Stimulated activated naive B cell treated with anti-CD40 and anti-IgM and Interleukin-4, amounts not matched to agents 10 μg/mL and 1 μg/mL and 100 μg/mL, for 72 hours (primary cell): ENCODE results near the gene MAST4.
"Not testable (repeated sequence)": the region's sequence is repeated elsewhere in the genome, so short reads cannot be mapped to it uniquely, and the experiment has no call there.

Experiments used
- ATAC-seq, 2 donors: fragments of 150-1000 bp; cut with Tn5 transposase; replicated peaks; 2 replicates each; pipeline ENCODE4 v1.10.0; 2021; ENCODE audit warnings: moderate library complexity in 1 of 2
- DNase-seq: peaks from one replicate; pipeline ENCODE4 v3.0.0; 2021
- H3K27ac Mint-ChIP-seq: one replicate; pipeline ENCODE4 v1.8.0; 2022; ENCODE audit warnings: mild to moderate bottlenecking, mixed read lengths
- H3K27me3 Mint-ChIP-seq, 2 donors: one replicate each; pipeline ENCODE4 v1.8.0; 2022; ENCODE audit warnings: mixed read lengths in 2 of 2
- H3K36me3 Mint-ChIP-seq, 2 donors: one replicate each; pipeline ENCODE4 v1.8.0; 2022; ENCODE audit warnings: mixed read lengths in 2 of 2, mild to moderate bottlenecking in 1 of 2
- H3K4me1 Mint-ChIP-seq, 2 donors: one replicate each; pipeline ENCODE4 v1.8.0; 2022; ENCODE audit warnings: mixed read lengths in 2 of 2, mild to moderate bottlenecking in 1 of 2
- H3K4me3 Mint-ChIP-seq, 2 donors: one replicate each; pipeline ENCODE4 v1.8.0; 2022; ENCODE audit warnings: mild to moderate bottlenecking in 2 of 2, mixed read lengths in 2 of 2, moderate library complexity in 1 of 2
- H3K9me3 Mint-ChIP-seq, 2 donors: one replicate each; pipeline ENCODE4 v1.8.0; 2022; ENCODE audit warnings: mixed read lengths in 2 of 2, mild to moderate bottlenecking in 1 of 2

The MAST4 gene

GRCh38 chr5:66671305-66671704 lies 75.1 kb downstream of the MAST4 start:
- H3K9me3 Mint-ChIP-seq: no peaks in the 10 kb centered on the region
- DNase-seq: no peak
- H3K27me3 Mint-ChIP-seq: peaks cover 0 to 4% of the 10 kb centered on the region in 2 donors
- H3K4me1 Mint-ChIP-seq: no peaks in the 10 kb centered on the region
- no peak overlapping the region for H3K4me3 Mint-ChIP-seq
- H3K27ac Mint-ChIP-seq: no peak overlapping the region
- no peak for ATAC-seq
- no peaks in the 10 kb centered on the region for H3K36me3 Mint-ChIP-seq

DNA sequence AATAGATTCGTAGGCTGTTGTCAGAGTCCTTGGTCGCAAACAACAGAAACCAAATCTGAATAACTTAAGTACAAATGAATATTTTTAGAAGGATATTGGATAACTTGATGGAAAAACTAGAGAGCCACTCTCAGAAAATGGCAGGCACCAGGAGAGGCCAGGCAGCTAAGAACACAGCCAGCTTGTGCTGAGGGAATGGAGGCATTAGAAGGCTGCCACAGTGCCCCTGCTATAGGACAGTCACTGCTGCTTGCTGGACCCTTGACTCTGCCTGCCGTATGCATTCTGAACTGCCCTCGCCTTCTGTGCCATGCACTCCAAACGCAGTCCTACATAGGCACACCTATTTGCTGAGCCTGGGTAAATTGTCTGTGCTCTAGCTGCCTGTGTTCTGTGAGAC lies 78.6 kb downstream of the MAST4 start:
- DNase-seq: no peak
- no peaks in the 10 kb centered on the region for H3K36me3 Mint-ChIP-seq
- no peaks in the 10 kb centered on the region for H3K9me3 Mint-ChIP-seq
- H3K27ac Mint-ChIP-seq: no peak overlapping the region
- H3K4me1 Mint-ChIP-seq: no peaks in the 10 kb centered on the region
- no peak for ATAC-seq
- no peaks in the 10 kb centered on the region for H3K27me3 Mint-ChIP-seq
- no peak overlapping the region for H3K4me3 Mint-ChIP-seq

- no peaks in the 10 kb centered on the region for H3K9me3 Mint-ChIP-seq
- no peak overlapping the region for H3K4me3 Mint-ChIP-seq
- no peak for ATAC-seq
- no peaks in the 10 kb centered on the region for H3K36me3 Mint-ChIP-seq
- DNase-seq: no peak
- no peak overlapping the region for H3K27ac Mint-ChIP-seq
- no peaks in the 10 kb centered on the region for H3K4me1 Mint-ChIP-seq
- H3K27me3 Mint-ChIP-seq: no peaks in the 10 kb centered on the region
Measured at GRCh38 chr5:66675406-66675805, 79.2 kb downstream of the MAST4 start.

DNA sequence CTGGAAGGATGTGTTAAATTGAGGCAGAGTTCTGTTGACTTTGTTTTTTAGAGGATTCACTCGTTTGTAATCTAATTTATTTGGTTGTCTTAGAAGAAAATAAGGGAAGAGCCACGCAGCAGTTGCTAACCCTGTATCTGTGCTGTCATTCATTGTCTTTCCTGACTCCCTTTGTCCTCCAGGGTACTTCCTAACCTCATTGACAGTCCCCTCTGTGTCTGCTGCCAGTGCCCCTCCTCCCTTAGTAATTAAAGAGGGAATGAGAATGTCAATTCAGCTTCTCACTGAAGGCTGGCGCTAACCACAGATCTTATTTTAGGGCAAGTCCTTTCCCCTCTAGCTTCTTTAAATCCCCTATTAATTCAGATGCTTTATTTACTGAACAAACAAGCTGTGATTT lies 84.0 kb downstream of the MAST4 start:
- Mint-ChIP-seq H3K27me3 (no peaks in the 10 kb centered on the region), H3K4me3 (no peak overlapping the region), H3K4me1 (no peaks in the 10 kb centered on the region), H3K9me3 (no peaks in the 10 kb centered on the region), H3K36me3 (no peaks in the 10 kb centered on the region), H3K27ac (no peak overlapping the region)
- DNase-seq: no peak
- no peak for ATAC-seq

- DNase-seq: no peak
- Mint-ChIP-seq H3K4me1 (no peaks in the 10 kb centered on the region), H3K27ac (no peak overlapping the region), H3K27me3 (no peaks in the 10 kb centered on the region), H3K4me3 (no peak overlapping the region), H3K36me3 (no peaks in the 10 kb centered on the region), H3K9me3 (no peaks in the 10 kb centered on the region)
- no peak for ATAC-seq
Measured at GRCh38 chr5:66680804-66681203, 84.6 kb downstream of the MAST4 start.

- DNase-seq (no peak), ATAC-seq (no peak)
- H3K4me1 Mint-ChIP-seq: no peaks in the 10 kb centered on the region
- H3K9me3 Mint-ChIP-seq: peaks cover 0 to 2% of the 10 kb centered on the region in 2 donors
- no peak overlapping the region for H3K27ac Mint-ChIP-seq
- no peak overlapping the region for H3K4me3 Mint-ChIP-seq
- no peaks in the 10 kb centered on the region for H3K36me3 Mint-ChIP-seq
- H3K27me3 Mint-ChIP-seq: no peaks in the 10 kb centered on the region
Measured at GRCh38 chr5:66684663-66685062, 88.5 kb downstream of the MAST4 start.

DNA sequence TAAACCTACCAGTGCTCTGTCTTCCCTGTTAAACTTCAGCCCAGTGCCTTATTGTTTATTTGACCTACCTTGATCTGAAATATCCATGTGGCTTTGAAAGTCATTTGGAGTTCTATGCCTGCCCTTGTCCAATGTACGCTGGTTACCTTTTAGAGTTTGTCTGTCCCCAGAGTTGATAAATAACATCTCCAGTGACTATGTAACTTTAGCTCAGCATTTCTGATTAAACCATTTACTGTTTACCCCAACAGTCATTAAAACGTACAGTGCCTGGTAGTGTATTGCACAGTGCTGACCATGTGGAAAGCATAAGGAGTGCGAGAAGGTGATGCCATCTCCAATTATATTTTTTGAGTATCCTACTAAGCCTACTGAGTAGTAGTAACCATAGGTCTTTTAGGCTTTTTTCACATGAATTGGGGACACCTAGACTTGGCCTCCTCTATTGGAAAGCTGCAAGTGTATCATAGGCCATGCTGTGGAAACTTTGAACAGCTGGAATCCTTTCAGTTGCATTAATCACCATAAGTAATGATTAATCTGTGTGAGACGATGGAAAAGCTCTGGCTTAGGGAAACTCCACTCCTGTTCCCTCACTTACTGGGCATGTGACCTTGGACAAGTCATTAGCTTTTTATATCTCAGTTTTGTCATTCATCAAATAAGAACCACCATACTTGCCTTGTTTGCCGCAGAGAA lies 93.5 kb downstream of the MAST4 start:
- peaks cover 0 to 2% of the 10 kb centered on the region in 2 donors for H3K9me3 Mint-ChIP-seq
- no peaks in the 10 kb centered on the region for H3K27me3 Mint-ChIP-seq
- no peak overlapping the region for H3K27ac Mint-ChIP-seq

GRCh38 chr5:66694036-66694435 lies 97.8 kb downstream of the MAST4 start:
- Mint-ChIP-seq H3K4me1 (no peaks in the 10 kb centered on the region), H3K36me3 (no peaks in the 10 kb centered on the region), H3K9me3 (peaks cover 2 to 4% of the 10 kb centered on the region in 2 donors), H3K27ac (no peak overlapping the region), H3K27me3 (peaks cover 0 to 4% of the 10 kb centered on the region in 2 donors), H3K4me3 (no peak overlapping the region)
- ATAC-seq: no peak
- no peak for DNase-seq

More for the DNA sequence above, 93.5 kb downstream of the MAST4 start:
- no peak overlapping the region for H3K4me3 Mint-ChIP-seq
- ATAC-seq (no peak), DNase-seq (no peak)
- H3K36me3 Mint-ChIP-seq: no peaks in the 10 kb centered on the region
- H3K4me1 Mint-ChIP-seq: no peaks in the 10 kb centered on the region

DNA sequence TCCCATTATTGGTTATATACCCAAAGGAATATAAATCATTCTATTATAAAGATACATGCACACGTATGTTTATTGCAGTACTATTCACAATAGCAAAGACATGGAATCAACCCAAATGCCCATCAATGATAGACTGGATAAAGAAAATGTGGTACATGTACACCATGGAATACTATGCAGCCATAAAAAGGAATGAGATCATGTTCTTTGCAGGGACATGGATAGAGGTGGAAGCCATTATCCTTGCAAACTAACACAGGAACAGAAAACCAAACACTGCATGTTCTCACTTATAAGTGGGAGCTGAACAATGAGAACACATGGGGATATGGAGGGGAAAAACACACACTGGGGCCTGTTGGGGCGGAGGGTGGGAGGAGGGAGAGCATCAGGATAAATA lies 99.6 kb downstream of the MAST4 start:
- not testable (repeated sequence) for H3K9me3 Mint-ChIP-seq, H3K4me1 Mint-ChIP-seq, H3K27me3 Mint-ChIP-seq, H3K36me3 Mint-ChIP-seq, ATAC-seq, H3K27ac Mint-ChIP-seq, DNase-seq, H3K4me3 Mint-ChIP-seq

DNA sequence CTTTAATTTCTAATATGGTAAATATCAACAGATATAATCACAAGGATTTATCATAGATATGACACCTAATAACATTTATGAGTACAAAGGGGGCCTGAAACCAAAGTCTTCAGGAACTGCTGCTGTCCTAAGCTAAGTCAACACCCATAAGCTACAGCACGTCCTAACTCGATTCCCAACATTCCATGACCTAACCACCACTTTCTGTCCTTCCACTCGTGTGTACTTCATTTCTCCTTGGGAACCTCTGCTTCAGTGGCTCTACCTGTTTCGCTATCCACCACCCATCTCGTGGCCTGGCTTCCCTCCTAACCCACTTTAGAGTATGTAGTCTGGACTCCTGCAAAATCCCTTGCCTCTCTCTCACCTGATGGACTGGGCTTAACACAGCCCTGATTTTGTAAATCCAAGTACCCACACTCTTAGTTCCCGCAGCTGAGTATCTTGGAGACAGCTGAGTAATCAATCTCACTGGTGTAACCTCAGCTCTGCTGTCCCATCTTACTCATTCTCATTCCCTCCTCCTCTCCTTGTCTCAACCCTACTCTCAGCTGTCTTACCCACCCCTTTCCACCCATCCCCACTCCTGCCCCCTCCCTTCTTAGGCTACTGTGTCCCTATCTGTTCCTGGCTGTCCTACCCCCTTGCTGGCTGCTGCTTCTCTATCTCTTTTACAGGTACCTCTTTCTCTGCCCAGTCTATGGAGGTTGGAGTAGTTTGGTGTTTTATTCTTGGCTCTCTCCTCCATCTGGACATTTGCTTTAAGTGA lies 101.8 kb downstream of the MAST4 start:
- Mint-ChIP-seq H3K36me3 (no peaks in the 10 kb centered on the region), H3K4me3 (no peak overlapping the region), H3K27ac (no peak overlapping the region), H3K27me3 (peaks cover 0 to 4% of the 10 kb centered on the region in 2 donors), H3K9me3 (peaks cover 2 to 4% of the 10 kb centered on the region in 2 donors), H3K4me1 (peaks cover 2 to 4% of the 10 kb centered on the region in 2 donors)
- ATAC-seq (no peak), DNase-seq (no peak)

- DNase-seq (no peak), ATAC-seq (peak; percentile 61 to 66)
- Mint-ChIP-seq H3K4me3 (no peak overlapping the region), H3K9me3 (peaks cover 2 to 3% of the 10 kb centered on the region in 2 donors), H3K27ac (no peak overlapping the region), H3K36me3 (no peaks in the 10 kb centered on the region), H3K27me3 (no peaks in the 10 kb centered on the region), H3K4me1 (peaks cover 2 to 12% of the 10 kb centered on the region in 2 donors)
Measured at GRCh38 chr5:66701244-66701643, 105.1 kb downstream of the MAST4 start.

DNA sequence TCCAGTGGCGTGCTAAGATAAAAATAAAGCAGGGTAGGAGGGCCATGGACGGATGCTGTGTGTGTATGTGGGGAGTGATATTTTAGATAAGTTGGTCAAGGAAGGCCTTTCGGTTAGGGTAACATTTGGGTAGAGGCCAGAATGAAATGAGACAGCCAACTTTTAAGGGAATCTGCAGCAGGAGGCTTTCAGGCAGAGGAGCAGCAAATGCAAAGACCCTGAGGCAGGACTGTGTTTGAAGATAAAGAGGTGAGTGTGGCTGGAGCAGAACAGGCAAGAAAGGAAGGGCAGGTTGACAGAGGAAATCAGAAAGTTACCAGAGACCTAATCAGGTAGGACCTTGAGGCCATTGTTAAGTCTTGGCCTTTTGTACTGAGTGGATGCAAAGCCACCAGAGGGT lies 106.2 kb downstream of the MAST4 start:
- H3K4me3 Mint-ChIP-seq: no peak overlapping the region
- DNase-seq (no peak), ATAC-seq (no peak)
- H3K36me3 Mint-ChIP-seq: peaks cover under 1 to 2% of the 10 kb centered on the region in 2 donors
- peaks cover 3 to 14% of the 10 kb centered on the region in 2 donors for H3K4me1 Mint-ChIP-seq
- peaks cover 1 to 2% of the 10 kb centered on the region in 2 donors for H3K9me3 Mint-ChIP-seq
- no peak overlapping the region for H3K27ac Mint-ChIP-seq
- no peaks in the 10 kb centered on the region for H3K27me3 Mint-ChIP-seq

DNA sequence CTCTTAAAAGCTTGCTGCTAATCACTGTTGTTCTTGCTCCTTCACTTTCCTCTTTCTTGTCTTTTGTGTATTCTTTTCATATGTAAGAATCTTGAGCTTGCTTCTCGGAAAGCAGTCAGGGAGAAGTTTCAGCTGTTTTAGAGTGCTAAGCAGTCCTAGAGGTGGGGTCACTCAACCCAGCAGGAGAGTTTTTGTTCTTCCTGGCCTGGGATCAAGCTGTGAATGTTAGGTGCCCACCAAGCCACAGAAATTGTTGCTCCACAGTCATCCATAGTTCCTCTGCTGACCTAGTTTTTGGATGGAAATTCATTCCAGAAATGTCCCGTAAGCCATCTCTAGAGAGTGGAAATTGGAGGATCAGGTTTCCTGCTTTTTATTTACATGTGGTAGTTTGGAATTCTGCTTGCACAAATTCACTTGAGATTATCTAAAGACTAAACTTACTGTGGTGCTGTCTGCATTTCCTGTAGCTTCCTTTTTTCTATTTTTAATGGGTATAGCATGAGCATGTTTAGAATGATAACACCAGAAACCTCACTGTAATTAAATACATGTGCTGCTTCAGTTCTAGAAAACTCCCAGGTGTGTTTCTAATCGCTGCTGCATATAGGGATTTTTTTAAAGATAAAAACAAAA lies 108.7 kb downstream of the MAST4 start:
- Mint-ChIP-seq H3K4me3 (no peak overlapping the region), H3K36me3 (peaks cover 1 to 4% of the 10 kb centered on the region in 2 donors), H3K9me3 (peaks cover 2 to 4% of the 10 kb centered on the region in 2 donors), H3K4me1 (peaks cover 4 to 17% of the 10 kb centered on the region in 2 donors), H3K27ac (no peak overlapping the region), H3K27me3 (no peaks in the 10 kb centered on the region)
- ATAC-seq: peak in 1 of 2 donors; percentile 39
- no peak for DNase-seq

DNA sequence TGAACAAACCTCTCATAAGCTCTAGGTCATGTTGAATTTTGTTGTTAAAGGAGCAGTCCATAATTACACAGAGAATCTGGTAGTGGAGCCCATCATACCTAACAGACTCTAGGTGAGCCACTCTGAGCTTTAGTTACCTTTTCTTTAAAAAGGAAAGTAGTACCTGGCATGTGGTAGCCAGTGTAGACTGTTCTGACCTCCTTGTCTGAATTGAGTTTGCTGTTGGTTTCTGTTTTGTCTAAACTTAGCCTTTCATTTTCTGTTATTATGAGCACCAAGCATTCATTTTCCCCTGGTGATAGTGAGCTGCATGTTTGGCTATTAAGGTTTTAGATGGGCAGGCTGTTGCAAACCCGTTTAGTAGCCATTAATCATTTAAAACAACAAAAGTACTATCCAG lies 112.2 kb downstream of the MAST4 start:
- Mint-ChIP-seq H3K27me3 (no peaks in the 10 kb centered on the region), H3K36me3 (peaks cover 1 to 4% of the 10 kb centered on the region in 2 donors), H3K4me1 (peaks cover 2 to 13% of the 10 kb centered on the region in 2 donors), H3K27ac (no peak overlapping the region), H3K4me3 (no peak overlapping the region), H3K9me3 (peaks cover 9 to 14% of the 10 kb centered on the region in 2 donors)
- DNase-seq: no peak
- ATAC-seq: peak in 1 of 2 donors; percentile 27
